Neutrophil (primary cell): Measurements from ENCODE around the gene MROH7.

Experiments
- H3K27ac ChIP-seq: fragments of 200-600 bp; sonication (generic); 2 replicates; pipeline ENCODE4 v1.5.1; 2016; ENCODE audit warnings: mild to moderate bottlenecking, moderate library complexity
- H3K27me3 ChIP-seq: fragments of 200-600 bp; sonication (generic); 2 replicates; pipeline ENCODE4 v1.6.0; 2016; ENCODE audit warnings: mild to moderate bottlenecking
- H3K36me3 ChIP-seq: fragments of 200-600 bp; sonication (generic); 2 replicates; pipeline ENCODE4 v1.5.1; 2017
- H3K4me1 ChIP-seq, 2 experiments: fragments of 200-600 bp in 1 of 2; sonication (generic) in 1 of 2; 1 replicate in 1 of 2; 2 replicates in 1 of 2; pipeline versions ENCODE4 v1.5.1 to v1.6.1; 2013 to 2016; ENCODE audit warnings: low read depth in 1 of 2, low read length in 1 of 2, mild to moderate bottlenecking in 1 of 2, moderate library complexity in 1 of 2; ENCODE audit not compliant: control insufficient read depth in 1 of 2, insufficient read depth in 1 of 2
- H3K4me3 ChIP-seq, 2 experiments: fragments of 200-600 bp in 1 of 2; sonication (generic) in 1 of 2; 1 replicate in 1 of 2; 2 replicates in 1 of 2; pipeline ENCODE4 v1.5.1; 2013 to 2016; ENCODE audit warnings: low read depth in 1 of 2, low read length in 1 of 2, mild to moderate bottlenecking in 1 of 2, moderate library complexity in 1 of 2
- H3K9me3 ChIP-seq: fragments of 200-600 bp; sonication (generic); 2 replicates; pipeline ENCODE4 v1.5.1; 2016
- TF ChIP-seq, protein P1 (sequence below): fragments of 200-600 bp; sonication (generic); IDR thresholded peaks from 2 replicates; pipeline ENCODE4 v1.5.1; 2016; ENCODE audit warnings: antibody characterized with exemption

The MROH7 gene

DNA sequence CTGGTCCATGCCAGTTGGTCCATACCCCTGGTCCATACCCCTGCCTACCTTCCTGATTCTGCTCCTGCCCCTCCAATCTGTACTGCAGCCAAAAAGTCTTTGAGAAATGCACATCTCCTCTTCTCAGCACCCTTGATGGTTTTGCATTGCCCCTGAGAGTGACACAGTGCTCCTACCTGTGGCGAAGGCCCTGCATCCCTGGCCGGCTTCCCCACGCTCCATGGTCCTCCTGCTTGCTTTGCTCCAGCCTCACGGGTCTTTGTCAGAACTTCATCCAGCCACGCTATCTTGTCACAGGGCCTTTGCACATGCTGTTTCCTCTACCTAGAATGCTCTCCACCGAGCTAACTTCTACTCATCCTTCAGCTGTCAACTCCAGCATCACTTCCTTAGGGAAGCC, 41.9 kb downstream of the MROH7 start:
- no peak overlapping the region for H3K27ac ChIP-seq
- H3K36me3 ChIP-seq, result no peaks in the 10 kb centered on the region
- H3K4me3 ChIP-seq, result no peak overlapping the region
- H3K27me3 ChIP-seq, result no peaks in the 10 kb centered on the region
- no peaks in the 10 kb centered on the region for H3K9me3 ChIP-seq
- no peaks in the 10 kb centered on the region for H3K4me1 ChIP-seq
- TF ChIP-seq, protein P1, sequence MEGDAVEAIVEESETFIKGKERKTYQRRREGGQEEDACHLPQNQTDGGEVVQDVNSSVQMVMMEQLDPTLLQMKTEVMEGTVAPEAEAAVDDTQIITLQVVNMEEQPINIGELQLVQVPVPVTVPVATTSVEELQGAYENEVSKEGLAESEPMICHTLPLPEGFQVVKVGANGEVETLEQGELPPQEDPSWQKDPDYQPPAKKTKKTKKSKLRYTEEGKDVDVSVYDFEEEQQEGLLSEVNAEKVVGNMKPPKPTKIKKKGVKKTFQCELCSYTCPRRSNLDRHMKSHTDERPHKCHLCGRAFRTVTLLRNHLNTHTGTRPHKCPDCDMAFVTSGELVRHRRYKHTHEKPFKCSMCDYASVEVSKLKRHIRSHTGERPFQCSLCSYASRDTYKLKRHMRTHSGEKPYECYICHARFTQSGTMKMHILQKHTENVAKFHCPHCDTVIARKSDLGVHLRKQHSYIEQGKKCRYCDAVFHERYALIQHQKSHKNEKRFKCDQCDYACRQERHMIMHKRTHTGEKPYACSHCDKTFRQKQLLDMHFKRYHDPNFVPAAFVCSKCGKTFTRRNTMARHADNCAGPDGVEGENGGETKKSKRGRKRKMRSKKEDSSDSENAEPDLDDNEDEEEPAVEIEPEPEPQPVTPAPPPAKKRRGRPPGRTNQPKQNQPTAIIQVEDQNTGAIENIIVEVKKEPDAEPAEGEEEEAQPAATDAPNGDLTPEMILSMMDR, result no peak

DNA sequence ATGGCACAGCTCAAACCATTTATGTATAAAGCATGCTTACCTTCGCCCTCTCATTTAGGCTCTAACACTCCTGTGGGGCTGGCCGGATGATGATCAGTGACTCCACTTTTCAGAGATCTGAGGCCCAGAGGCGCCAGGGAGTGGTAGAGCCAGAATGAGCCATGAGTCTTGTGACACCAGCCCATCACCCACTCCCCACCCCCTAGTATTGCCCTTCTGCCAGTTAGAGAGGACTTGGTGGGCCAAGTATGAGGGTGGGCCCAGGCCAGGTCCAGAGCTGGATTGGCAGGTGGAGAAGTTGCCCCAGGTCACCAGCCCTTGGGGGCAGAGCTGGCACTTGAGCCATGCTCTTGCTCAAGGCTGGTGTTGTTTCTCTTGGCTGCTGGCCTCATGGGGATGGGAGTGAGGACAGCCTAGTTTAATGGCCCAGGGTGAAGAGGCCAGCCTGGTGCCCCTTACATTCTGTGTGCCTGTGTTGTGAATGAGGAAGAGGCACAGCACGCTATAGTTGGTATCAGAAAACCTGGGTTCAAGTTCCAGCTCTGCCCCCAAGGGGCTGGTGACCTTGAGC, 43.8 kb downstream of the MROH7 start:
- TF ChIP-seq, protein P1, result no peak
- H3K27ac ChIP-seq, result no peak overlapping the region
- H3K4me1 ChIP-seq, result no peaks in the 10 kb centered on the region
- no peak overlapping the region for H3K4me3 ChIP-seq
- H3K9me3 ChIP-seq, result no peaks in the 10 kb centered on the region
- no peaks in the 10 kb centered on the region for H3K36me3 ChIP-seq
- H3K27me3 ChIP-seq, result no peaks in the 10 kb centered on the region

DNA sequence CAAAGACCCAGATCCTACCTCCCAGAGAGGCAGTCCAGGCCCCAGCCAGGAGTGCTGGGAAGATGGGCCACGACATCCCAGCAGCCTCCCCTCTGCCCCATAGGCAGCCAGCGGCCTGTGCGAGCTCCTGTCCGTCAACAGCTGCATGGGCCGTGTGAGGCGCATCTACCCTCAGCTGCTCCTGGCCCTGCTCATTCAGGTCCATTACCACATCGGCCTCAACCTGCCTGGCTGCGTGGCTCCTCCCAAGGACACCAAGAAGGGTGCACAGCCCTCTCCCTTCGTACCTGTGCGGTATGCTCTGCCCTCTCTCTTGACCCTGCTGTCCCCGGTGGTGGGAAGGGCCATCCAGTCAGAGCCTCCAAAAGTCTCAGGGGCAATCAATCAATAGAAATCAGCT, 44.6 kb downstream of the MROH7 start:
- H3K27ac ChIP-seq, result no peak overlapping the region
- H3K27me3 ChIP-seq, result no peaks in the 10 kb centered on the region
- TF ChIP-seq, protein P1, result no peak
- no peaks in the 10 kb centered on the region for H3K36me3 ChIP-seq
- no peak overlapping the region for H3K4me3 ChIP-seq
- no peaks in the 10 kb centered on the region for H3K4me1 ChIP-seq
- H3K9me3 ChIP-seq, result no peaks in the 10 kb centered on the region

DNA sequence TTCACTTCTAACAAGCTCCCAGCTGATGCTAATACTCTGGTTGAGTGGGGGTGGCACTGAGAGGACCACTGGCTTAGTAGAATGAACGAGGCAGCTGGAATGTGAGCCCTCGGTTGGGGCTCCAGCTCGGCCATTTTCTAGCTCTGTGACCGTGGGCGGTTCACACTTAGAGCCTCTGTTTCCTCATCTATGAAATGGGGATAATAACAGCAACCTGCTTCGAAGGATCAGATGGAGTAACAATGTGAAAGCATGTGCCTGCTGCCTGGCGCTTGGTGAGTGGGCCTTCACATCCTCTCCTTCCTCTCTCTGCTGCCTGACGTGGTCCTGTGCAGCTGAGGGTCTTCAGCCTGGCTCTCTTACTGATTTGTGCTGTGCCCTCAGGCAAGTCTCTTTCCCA, 53.2 kb downstream of the MROH7 start:
- Histone ChIP-seq H3K4me1 (no peaks in the 10 kb centered on the region), H3K27ac (no peak overlapping the region), H3K9me3 (no peaks in the 10 kb centered on the region), H3K36me3 (no peaks in the 10 kb centered on the region), H3K4me3 (no peak overlapping the region), H3K27me3 (no peaks in the 10 kb centered on the region)
- TF ChIP-seq, protein P1, result no peak

DNA sequence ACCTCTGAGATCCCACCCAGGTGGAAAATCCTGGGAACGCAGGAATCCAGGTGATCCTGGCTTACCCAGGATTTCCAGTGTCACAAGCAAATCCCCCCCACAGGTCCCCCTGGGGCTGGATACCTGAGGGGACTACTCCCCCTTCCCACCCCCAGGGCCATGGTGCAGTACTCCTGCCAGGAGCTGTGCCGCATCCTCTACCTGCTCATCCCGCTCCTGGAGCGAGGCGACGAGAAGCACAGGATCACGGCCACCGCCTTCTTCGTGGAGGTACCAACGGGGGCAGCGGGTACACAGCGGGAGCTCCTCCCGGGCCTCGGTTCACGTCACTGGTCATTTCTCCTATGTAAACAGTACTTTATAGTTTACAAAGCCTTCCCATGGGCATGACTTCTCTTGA, 53.6 kb downstream of the MROH7 start:
- Histone ChIP-seq H3K27me3 (no peaks in the 10 kb centered on the region), H3K36me3 (no peaks in the 10 kb centered on the region), H3K9me3 (no peaks in the 10 kb centered on the region), H3K27ac (no peak overlapping the region), H3K4me1 (no peaks in the 10 kb centered on the region), H3K4me3 (no peak overlapping the region)
- TF ChIP-seq, protein P1, result no peak

DNA sequence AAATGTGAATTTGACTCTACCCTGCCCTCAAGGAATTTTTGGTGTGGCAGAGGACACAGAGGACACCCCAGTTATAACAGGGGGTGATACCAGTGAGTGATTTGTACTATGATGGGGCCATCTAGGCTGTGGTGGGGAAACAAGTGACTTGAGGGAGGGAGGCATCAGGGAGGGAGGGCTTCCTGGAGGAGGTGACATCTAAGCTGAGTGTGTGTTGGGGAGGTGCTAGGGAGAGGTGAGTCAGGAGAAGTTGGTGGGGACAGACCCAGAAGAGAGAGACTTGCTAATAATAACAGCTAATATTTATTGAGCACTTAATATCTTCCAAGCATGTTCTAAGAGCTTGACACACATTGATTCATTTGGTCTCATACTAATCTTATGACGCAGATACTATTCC, 54.2 kb downstream of the MROH7 start:
- no peaks in the 10 kb centered on the region for H3K36me3 ChIP-seq
- H3K27ac ChIP-seq, result no peak overlapping the region
- no peak overlapping the region for H3K4me3 ChIP-seq
- no peaks in the 10 kb centered on the region for H3K27me3 ChIP-seq
- H3K9me3 ChIP-seq, result no peaks in the 10 kb centered on the region
- H3K4me1 ChIP-seq, result no peaks in the 10 kb centered on the region
- TF ChIP-seq, protein P1, result no peak
